Measurements from ENCODE around the gene TRIM24.

Gene TRIM24

DNA sequence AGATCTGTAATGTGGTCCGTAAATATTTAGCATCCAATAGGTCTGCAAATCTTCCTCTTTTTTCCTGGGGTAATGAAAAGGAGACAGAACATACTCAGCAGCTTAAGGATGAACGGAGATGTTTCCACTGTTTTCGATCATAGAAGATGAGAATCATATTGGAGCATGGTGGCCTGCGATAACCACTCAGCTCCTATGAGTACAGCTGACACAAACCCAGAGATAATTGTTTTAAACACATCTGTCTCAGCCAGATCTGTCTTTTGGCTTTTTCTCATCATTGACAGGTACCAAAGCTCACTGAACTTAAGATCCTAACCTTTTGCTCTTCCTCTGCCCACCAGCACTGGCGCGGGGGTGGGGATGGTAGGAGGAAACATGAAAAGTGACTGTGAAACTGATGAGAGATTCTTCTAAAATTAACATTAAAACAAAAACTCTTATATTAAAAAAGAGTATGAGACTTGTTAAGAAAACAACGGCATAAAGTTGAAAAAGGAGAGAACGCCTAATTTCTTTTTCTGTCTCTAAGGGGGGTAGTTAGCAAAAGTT is 170.1 kb downstream of the TRIM24 start:
- no peak for DNase-seq

DNA sequence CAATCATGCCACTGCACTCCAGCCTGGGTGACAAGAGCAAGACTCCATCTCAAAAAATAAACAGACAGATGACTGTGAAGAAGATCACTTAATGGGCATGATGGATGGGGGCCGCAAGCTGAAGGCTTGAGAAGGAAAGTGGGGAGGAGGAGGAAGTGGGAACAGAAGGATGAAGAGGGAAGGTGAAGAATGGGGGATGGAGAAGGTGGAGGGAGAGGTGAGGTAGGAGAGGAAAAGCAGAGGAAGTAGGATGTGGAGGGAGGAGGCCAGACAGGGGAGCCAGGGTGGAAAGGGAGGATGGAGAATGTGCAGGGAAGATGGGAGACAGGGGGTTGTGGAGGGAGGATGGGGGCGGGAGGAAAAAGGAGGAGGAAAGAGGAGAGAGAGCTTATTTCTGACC is 172.3 kb downstream of the TRIM24 start:
- DNase-seq: no peak

DNA sequence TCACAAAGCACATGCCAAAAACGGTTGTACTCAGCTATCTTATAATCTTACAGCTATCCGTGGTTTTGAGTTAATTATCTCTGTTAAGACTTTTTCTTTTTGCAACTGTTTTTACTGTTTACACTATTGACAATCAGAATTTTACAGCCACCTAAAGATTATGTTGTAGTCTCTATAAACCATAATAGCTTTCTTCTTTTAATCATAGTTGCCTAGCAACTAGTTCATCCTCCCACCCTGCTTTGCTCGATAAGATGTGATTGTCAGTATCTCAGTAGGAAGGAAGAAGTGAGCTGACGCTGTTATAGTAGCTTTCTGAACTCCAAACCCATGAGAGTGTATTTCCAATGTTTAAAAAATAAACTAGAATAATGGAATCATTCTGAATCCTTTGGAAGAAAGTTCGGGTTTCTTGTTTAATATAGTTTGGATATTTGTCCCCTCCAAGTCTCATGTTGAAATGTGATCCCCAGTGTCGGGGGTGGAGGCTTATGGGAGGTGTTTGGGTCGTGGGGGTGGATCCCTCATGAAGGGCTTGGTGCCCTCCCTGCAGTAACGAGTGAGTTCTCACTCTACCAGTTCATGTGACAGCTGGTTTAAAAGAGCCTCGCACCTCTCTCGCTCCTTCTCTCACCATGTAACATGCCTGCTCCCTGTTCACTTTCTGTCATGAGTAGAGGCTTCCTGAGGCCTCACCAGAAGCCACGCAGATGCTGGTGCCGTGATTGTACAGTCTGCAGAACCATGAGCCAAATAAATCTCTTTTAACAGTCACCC is 173.0 kb downstream of the TRIM24 start:
- DNase-seq: no peak

All from CD4-positive, alpha-beta T cell treated with Interleukin-4 for 1 hour (primary cell).